Central memory CD8-positive, alpha-beta T cell (primary cell): ENCODE results near the gene NINJ1.
A peak's percentile ranks its signal among the peaks of the same experiment; 100 is the strongest.

Experiments used
- ATAC-seq: fragments of 150-1000 bp; cut with Tn5 transposase; replicated peaks from 2 replicates; pipeline ENCODE4 v1.10.0; 2022; ENCODE audit warnings: mild to moderate bottlenecking, moderate FRiP score, moderate number of reproducible peaks; ENCODE audit not compliant: poor library complexity, severe bottlenecking; ENCODE audit errors: extremely low read depth
- DNase-seq, 2 donors: peaks; one replicate each; pipeline ENCODE4 v3.0.0; 2021; ENCODE audit warnings: low spot score in 2 of 2
- H3K27ac Mint-ChIP-seq: one replicate; pipeline ENCODE4 v1.8.0; 2022; ENCODE audit warnings: low read depth, mild to moderate bottlenecking, moderate library complexity, mixed read lengths
- H3K27me3 Mint-ChIP-seq: one replicate; pipeline ENCODE4 v1.8.0; 2022; ENCODE audit warnings: mixed read lengths
- H3K36me3 Mint-ChIP-seq: one replicate; pipeline ENCODE4 v1.8.0; 2022; ENCODE audit warnings: mild to moderate bottlenecking, moderate library complexity, mixed read lengths; ENCODE audit not compliant: insufficient read depth
- H3K4me1 Mint-ChIP-seq: one replicate; pipeline ENCODE4 v1.8.0; 2022; ENCODE audit warnings: mixed read lengths
- H3K4me3 Mint-ChIP-seq: one replicate; pipeline ENCODE4 v1.8.0; 2022; ENCODE audit warnings: mild to moderate bottlenecking, moderate library complexity, mixed read lengths
- H3K9me3 Mint-ChIP-seq: one replicate; pipeline ENCODE4 v1.8.0; 2022; ENCODE audit warnings: mixed read lengths

Gene NINJ1

GRCh38 chr9:93170571-93170970 lies 36.5 kb upstream of the NINJ1 start:
- DNase-seq (no peak), ATAC-seq (no peak)
- no peaks in the 10 kb centered on the region for H3K9me3 Mint-ChIP-seq
- H3K27ac Mint-ChIP-seq, result peak overlapping the region; percentile 51
- peaks cover 15% of the 10 kb centered on the region for H3K4me1 Mint-ChIP-seq
- no peaks in the 10 kb centered on the region for H3K27me3 Mint-ChIP-seq
- no peak overlapping the region for H3K4me3 Mint-ChIP-seq
- H3K36me3 Mint-ChIP-seq, result no peaks in the 10 kb centered on the region

- DNase-seq (no peak), ATAC-seq (no peak)
- Mint-ChIP-seq H3K4me1 (peaks cover 15% of the 10 kb centered on the region), H3K36me3 (no peaks in the 10 kb centered on the region), H3K27me3 (no peaks in the 10 kb centered on the region), H3K27ac (peak overlapping the region; percentile 49), H3K9me3 (no peaks in the 10 kb centered on the region), H3K4me3 (no peak overlapping the region)
Measured at GRCh38 chr9:93169444-93169843, 35.4 kb upstream of the NINJ1 start.

GRCh38 chr9:93168581-93168980 lies 34.5 kb upstream of the NINJ1 start:
- ATAC-seq, result no peak

GRCh38 chr9:93167838-93168237 lies 33.8 kb upstream of the NINJ1 start:
- no peak for ATAC-seq
- H3K4me3 Mint-ChIP-seq, result no peak overlapping the region

More at GRCh38 chr9:93168581-93168980, 34.5 kb upstream of the NINJ1 start:
- no peak for DNase-seq
- Mint-ChIP-seq H3K9me3 (no peaks in the 10 kb centered on the region), H3K27me3 (no peaks in the 10 kb centered on the region), H3K4me3 (no peak overlapping the region), H3K36me3 (no peaks in the 10 kb centered on the region), H3K27ac (no peak overlapping the region), H3K4me1 (peaks cover 15% of the 10 kb centered on the region)

GRCh38 chr9:93167185-93167584 lies 33.1 kb upstream of the NINJ1 start:
- H3K9me3 Mint-ChIP-seq, result no peaks in the 10 kb centered on the region
- H3K36me3 Mint-ChIP-seq, result no peaks in the 10 kb centered on the region
- no peak for DNase-seq
- no peaks in the 10 kb centered on the region for H3K27me3 Mint-ChIP-seq
- ATAC-seq, result no peak
- no peak overlapping the region for H3K27ac Mint-ChIP-seq
- no peak overlapping the region for H3K4me3 Mint-ChIP-seq
- H3K4me1 Mint-ChIP-seq, result peaks cover 15% of the 10 kb centered on the region

More at GRCh38 chr9:93167838-93168237, 33.8 kb upstream of the NINJ1 start:
- no peaks in the 10 kb centered on the region for H3K27me3 Mint-ChIP-seq
- H3K36me3 Mint-ChIP-seq, result no peaks in the 10 kb centered on the region
- H3K27ac Mint-ChIP-seq, result no peak overlapping the region
- DNase-seq, result no peak
- H3K9me3 Mint-ChIP-seq, result no peaks in the 10 kb centered on the region
- peaks cover 15% of the 10 kb centered on the region for H3K4me1 Mint-ChIP-seq

- no peak for DNase-seq
- Mint-ChIP-seq H3K36me3 (no peaks in the 10 kb centered on the region), H3K27me3 (no peaks in the 10 kb centered on the region), H3K27ac (no peak overlapping the region), H3K4me3 (no peak overlapping the region), H3K9me3 (no peaks in the 10 kb centered on the region), H3K4me1 (peaks cover 15% of the 10 kb centered on the region)
- no peak for ATAC-seq
Measured at GRCh38 chr9:93166699-93167098, 32.6 kb upstream of the NINJ1 start.

- peaks cover 7% of the 10 kb centered on the region for H3K4me1 Mint-ChIP-seq
- H3K36me3 Mint-ChIP-seq, result no peaks in the 10 kb centered on the region
- no peak for DNase-seq
- H3K4me3 Mint-ChIP-seq, result no peak overlapping the region
- no peaks in the 10 kb centered on the region for H3K27me3 Mint-ChIP-seq
- H3K9me3 Mint-ChIP-seq, result no peaks in the 10 kb centered on the region
- no peak for ATAC-seq
- no peak overlapping the region for H3K27ac Mint-ChIP-seq
Measured at GRCh38 chr9:93164085-93164484, 30.0 kb upstream of the NINJ1 start.

- Mint-ChIP-seq H3K36me3 (no peaks in the 10 kb centered on the region), H3K27ac (no peak overlapping the region), H3K4me3 (no peak overlapping the region), H3K9me3 (no peaks in the 10 kb centered on the region), H3K4me1 (peaks cover 7% of the 10 kb centered on the region), H3K27me3 (no peaks in the 10 kb centered on the region)
- no peak for ATAC-seq
- no peak for DNase-seq
Measured at GRCh38 chr9:93161786-93162562, 27.9 kb upstream of the NINJ1 start.

- Mint-ChIP-seq H3K36me3 (no peaks in the 10 kb centered on the region), H3K4me3 (no peak overlapping the region), H3K9me3 (no peaks in the 10 kb centered on the region), H3K27me3 (no peaks in the 10 kb centered on the region), H3K4me1 (peaks cover 7% of the 10 kb centered on the region), H3K27ac (no peak overlapping the region)
- peak; percentile 43 to 61 for DNase-seq
- peak; percentile 79 for ATAC-seq
Measured at GRCh38 chr9:93159601-93160471, 25.8 kb upstream of the NINJ1 start.

GRCh38 chr9:93156475-93157008 lies 22.5 kb upstream of the NINJ1 start:
- Mint-ChIP-seq H3K4me3 (no peak overlapping the region), H3K27me3 (no peaks in the 10 kb centered on the region), H3K4me1 (peaks cover 7% of the 10 kb centered on the region), H3K36me3 (no peaks in the 10 kb centered on the region), H3K9me3 (no peaks in the 10 kb centered on the region), H3K27ac (no peak overlapping the region)
- peak; percentile 50 for ATAC-seq
- no peak for DNase-seq

GRCh38 chr9:93155716-93156474 lies 21.8 kb upstream of the NINJ1 start:
- Mint-ChIP-seq H3K27me3 (no peaks in the 10 kb centered on the region), H3K9me3 (no peaks in the 10 kb centered on the region), H3K36me3 (no peaks in the 10 kb centered on the region), H3K4me1 (peaks cover 7% of the 10 kb centered on the region), H3K27ac (no peak overlapping the region), H3K4me3 (no peak overlapping the region)
- DNase-seq (no peak), ATAC-seq (no peak)

- no peak for DNase-seq
- no peak overlapping the region for H3K27ac Mint-ChIP-seq
- H3K9me3 Mint-ChIP-seq, result no peaks in the 10 kb centered on the region
- ATAC-seq, result no peak
- no peaks in the 10 kb centered on the region for H3K27me3 Mint-ChIP-seq
- H3K4me3 Mint-ChIP-seq, result no peak overlapping the region
- H3K36me3 Mint-ChIP-seq, result no peaks in the 10 kb centered on the region
- no peaks in the 10 kb centered on the region for H3K4me1 Mint-ChIP-seq
Measured at GRCh38 chr9:93154293-93154903, 20.3 kb upstream of the NINJ1 start.
